ENCODE results near the gene FUT7. TPM values are rescaled to one million over a fixed set of nuclear protein-coding genes. Genes with fewer than 3 reads are reported as not detected.

FUT7 gene
- total RNA-seq, 4 donors from 2014 or later: 0.22 to 0.39 TPM; not detected in 2

- no peak for DNase-seq (ENCODE audit: low spot score in 2 of 2)
- intact Hi-C loops (cut with DNase I; ENCODE audit: low total_unique reads): no loop called here
- WGBS, 2 donors: 60 to 68% methylated on average over 15 to 16 of the region's 16 CpGs
- TF ChIP-seq CTCF (IDR thresholded peaks at IDR 0.05) (no peak), POLR2A (IDR thresholded peaks at IDR 0.05) (no peak)
- no peak overlapping the region for H3K4me3 ChIP-seq (ENCODE audit: low read depth, poor library complexity, severe bottlenecking)
These were observed 9.2 kb upstream of the FUT7 start for GRCh38 chr9:137041124-137041523.

GRCh38 chr9:137040568-137040967 is 8.7 kb upstream of the FUT7 start:
- 89 to 97% methylated on average over 3 to 6 of the region's 23 CpGs for WGBS, 2 donors
- intact Hi-C loops (cut with DNase I; ENCODE audit: low total_unique reads): no loop called here
- DNase-seq (ENCODE audit: low spot score in 2 of 2): no peak
- no peak for TF ChIP-seq POLR2A (IDR thresholded peaks at IDR 0.05)
- no peak for TF ChIP-seq CTCF (IDR thresholded peaks at IDR 0.05)
- H3K4me3 ChIP-seq (ENCODE audit: low read depth, poor library complexity, severe bottlenecking): no peak overlapping the region

GRCh38 chr9:137039611-137040366 is 7.9 kb upstream of the FUT7 start:
- WGBS, 2 donors: 88 to 89% methylated on average over 28 to 32 of the region's 32 CpGs
- H3K4me3 ChIP-seq (ENCODE audit: low read depth, poor library complexity, severe bottlenecking): no peak overlapping the region
- intact Hi-C loops (cut with DNase I; ENCODE audit: low total_unique reads): no loop called here
- DNase-seq (ENCODE audit: low spot score in 2 of 2): no peak
- no peak for TF ChIP-seq POLR2A (IDR thresholded peaks at IDR 0.05)
- no peak for TF ChIP-seq CTCF (IDR thresholded peaks at IDR 0.05)

- no peak for DNase-seq (ENCODE audit: low spot score in 2 of 2)
- 79% methylated on average over 9 of the region's 9 CpGs for WGBS, 2 donors
- H3K4me3 ChIP-seq (ENCODE audit: low read depth, poor library complexity, severe bottlenecking): no peak overlapping the region
- TF ChIP-seq CTCF (IDR thresholded peaks at IDR 0.05) (no peak), POLR2A (IDR thresholded peaks at IDR 0.05) (no peak)
- intact Hi-C loops (cut with DNase I; ENCODE audit: low total_unique reads): no loop called here
These were observed 7.0 kb upstream of the FUT7 start for GRCh38 chr9:137038916-137039315.

GRCh38 chr9:137037483-137037882 is 5.6 kb upstream of the FUT7 start:
- no peak overlapping the region for H3K4me3 ChIP-seq (ENCODE audit: low read depth, poor library complexity, severe bottlenecking)
- WGBS, 2 donors: 83 to 87% methylated on average over 10 of the region's 10 CpGs
- DNase-seq (ENCODE audit: low spot score in 2 of 2): no peak
- TF ChIP-seq CTCF (IDR thresholded peaks at IDR 0.05) (no peak), POLR2A (IDR thresholded peaks at IDR 0.05) (no peak)
- intact Hi-C loops (cut with DNase I; ENCODE audit: low total_unique reads): no loop called here

- TF ChIP-seq POLR2A (IDR thresholded peaks at IDR 0.05) (no peak), CTCF (IDR thresholded peaks at IDR 0.05) (no peak)
- no peak for DNase-seq (ENCODE audit: low spot score in 2 of 2)
- 62 to 70% methylated on average over 2 to 12 of the region's 13 CpGs for WGBS, 2 donors
- intact Hi-C loops (cut with DNase I; ENCODE audit: low total_unique reads): no loop called here
- H3K4me3 ChIP-seq (ENCODE audit: low read depth, poor library complexity, severe bottlenecking): no peak overlapping the region
These were observed 5.1 kb upstream of the FUT7 start for GRCh38 chr9:137037035-137037434.

All from lower leg skin (tissue), 4 donors.